Superior temporal gyrus (tissue), 1 donor: ENCODE measurements around the gene VENTX.

Experiments used
- DNase-seq: peaks from one replicate; pipeline ENCODE4 v3.0.0-alpha.2; 2016; ENCODE audit errors: extremely low spot score

Gene VENTX, protein sequence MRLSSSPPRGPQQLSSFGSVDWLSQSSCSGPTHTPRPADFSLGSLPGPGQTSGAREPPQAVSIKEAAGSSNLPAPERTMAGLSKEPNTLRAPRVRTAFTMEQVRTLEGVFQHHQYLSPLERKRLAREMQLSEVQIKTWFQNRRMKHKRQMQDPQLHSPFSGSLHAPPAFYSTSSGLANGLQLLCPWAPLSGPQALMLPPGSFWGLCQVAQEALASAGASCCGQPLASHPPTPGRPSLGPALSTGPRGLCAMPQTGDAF

DNA sequence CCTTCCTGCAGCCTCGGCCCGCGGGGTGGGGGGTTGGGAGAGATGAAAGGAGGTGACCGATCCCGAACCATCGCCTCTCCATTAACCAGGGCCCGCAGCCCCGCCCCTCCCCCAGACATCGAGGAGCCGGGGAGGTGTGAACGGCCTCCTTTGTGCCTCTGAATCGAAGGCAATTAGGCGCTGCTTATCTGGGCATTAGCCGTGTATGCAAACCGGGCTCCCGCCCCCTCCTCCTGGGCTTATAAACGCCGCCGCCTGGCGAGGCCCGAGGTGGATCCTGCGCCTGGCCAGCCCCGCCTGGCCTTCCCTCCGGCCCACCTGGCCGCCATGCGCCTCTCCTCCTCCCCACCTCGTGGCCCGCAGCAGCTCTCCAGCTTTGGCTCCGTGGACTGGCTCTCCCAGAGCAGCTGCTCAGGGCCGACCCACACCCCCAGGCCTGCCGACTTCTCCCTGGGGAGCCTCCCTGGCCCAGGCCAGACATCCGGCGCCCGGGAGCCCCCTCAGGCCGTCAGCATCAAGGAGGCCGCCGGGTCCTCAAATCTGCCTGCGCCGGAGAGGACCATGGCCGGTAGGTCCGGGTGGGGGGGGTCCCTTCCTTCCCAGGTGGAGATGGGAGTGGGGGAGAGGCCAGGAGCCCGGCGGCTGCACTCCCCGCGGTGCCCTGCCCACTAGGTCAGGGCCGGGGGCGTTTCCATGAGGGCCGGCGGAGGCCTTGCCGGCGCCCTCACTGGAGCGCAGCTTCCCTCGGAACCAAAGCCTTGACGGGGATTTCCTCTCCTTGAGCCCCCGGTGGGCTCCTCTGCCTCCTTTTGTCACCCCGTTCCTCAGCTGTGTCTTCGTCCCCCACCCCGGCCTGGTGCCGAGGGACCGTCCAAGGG is at the start of gene VENTX:
VENTX (plus strand) TSS at position 268 of the 878 bp plus-strand sequence; CDS start at position 328, 60 bp downstream.
- DNase-seq, result no peak

DNA sequence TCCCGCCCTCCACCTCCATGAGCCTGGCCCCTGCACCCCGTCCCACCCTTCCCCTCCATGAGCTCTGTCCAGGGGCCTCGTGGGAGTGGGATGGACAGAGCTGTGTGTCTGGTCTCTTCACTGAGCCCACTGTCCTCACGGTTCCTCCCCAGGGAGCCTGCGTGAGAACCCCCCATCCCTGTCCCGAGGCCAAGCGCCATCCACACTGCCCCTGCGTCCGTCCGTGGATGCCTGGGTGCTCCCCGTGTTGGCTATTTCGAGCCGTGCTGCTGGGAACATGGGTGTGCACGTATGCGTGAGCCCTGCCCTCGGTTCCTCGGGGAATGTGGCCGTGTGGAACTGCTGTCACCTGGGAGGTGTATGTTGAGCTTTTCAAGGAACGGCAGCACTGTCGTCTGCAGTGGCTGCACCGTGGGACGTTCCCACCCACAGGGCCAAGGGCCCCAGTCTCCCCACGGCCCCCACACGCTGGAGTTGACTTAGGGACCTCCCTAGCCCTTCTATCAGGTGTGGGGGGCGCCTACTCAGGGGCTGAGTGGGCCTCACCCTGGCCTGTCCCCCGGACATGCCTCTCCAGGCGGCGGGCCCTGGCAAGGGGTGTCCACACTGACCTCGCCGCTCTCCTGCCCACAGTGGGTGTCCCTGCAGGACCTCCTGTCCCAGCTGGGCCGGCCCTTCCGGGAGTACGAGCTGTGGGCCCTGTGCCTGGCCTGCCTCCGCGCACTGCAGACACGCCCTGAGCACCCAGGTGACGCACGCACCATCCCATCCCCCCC is 49.6 kb upstream of the VENTX start:
- DNase-seq, result no peak

DNA sequence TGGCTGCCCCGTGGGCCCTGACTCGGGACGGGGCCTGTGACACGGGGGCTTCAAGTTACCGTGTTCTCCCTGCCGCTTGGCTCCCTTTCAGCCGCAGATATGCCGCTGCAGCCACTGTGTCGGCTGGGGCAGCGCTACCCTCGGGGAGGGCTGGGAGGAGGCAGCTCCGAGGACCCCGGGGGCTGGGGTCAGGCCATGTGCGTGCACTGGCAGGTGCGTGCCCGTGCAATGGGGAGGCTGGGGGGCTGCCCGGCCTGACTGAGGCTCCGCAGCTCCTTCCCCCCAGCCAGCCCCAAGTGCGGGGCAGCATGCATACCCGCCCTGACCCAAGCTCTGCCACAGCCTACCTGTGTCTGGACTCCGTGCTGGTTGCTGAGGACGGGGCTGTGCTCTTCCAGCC is 48.4 kb upstream of the VENTX start:
- DNase-seq, result no peak

DNA sequence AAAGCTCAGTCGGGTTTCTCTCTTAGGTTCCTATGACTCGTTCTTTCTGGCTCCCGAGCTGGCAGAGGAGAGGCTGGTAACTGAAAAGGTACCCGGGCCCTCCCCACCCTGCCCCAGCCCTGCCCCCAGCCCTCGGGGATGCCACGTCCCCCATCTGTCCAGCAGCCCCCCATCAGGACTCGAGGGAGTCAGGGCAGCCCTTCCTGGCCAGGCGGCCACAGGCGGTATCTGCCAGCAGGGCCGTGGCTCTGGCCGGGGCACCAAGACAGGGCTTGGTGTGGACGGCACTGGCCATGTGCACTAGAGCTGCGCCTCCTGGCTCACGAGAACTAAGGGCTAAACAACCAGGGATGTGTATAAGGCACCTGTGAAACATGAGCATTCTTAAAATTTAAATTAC is 47.9 kb upstream of the VENTX start:
- DNase-seq, result no peak

DNA sequence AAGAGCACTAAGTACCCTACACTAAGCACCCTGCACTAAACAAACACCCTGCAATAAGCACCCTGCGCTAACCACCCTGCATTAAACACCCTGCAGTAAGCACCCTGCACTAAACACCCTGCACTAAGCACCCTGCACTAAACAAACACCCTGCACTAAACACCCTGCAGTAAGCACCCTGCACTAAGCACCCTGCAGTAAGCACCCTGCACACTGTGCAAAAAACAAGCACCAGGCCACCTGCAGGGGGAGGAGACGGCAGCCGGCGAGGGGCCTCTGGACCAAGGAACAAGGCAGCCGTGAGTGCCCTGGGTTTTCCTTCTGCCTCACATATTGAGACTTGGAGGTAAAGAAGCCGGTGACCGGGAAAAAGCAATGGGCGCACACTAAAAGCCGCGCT is 47.4 kb upstream of the VENTX start:
- no peak for DNase-seq

DNA sequence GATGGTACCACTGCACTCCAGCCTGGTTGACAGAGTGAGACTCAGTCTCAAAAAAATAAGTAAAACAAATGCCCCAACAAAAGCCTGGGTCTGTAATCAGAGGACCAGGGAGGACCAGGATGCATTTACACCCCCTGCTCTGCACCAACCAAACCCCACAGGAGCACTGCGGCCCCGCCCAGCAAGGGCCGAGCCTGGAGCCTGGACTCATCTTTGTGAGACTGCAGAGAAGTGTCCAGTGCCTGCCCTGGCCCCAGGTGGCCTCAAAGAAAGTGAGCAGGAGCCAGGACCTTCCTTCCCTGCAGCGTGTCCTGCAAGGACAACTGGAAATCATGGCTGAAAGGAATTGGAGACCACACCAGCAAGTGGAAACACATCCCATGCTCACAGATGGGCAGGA is 46.0 kb upstream of the VENTX start:
- no peak for DNase-seq

DNA sequence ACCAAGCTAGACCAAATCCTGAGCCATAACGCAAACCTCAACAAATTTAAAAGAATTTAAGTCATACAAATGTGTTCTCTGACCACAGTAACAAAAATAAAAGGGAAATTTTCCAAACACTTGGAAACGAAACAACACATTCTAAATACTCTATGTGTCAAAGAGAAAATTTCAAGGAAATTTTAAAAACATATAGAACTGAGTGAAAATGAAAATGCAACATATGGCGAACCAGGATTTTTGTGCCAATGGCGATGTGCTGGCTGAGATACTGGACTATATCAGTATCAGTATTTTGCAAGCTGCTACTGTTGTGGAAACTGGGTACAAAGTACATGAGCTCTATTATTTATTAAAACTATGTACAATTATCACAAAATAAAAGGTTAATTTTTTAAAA is 43.5 kb upstream of the VENTX start:
- DNase-seq, result peak; percentile 36

DNA sequence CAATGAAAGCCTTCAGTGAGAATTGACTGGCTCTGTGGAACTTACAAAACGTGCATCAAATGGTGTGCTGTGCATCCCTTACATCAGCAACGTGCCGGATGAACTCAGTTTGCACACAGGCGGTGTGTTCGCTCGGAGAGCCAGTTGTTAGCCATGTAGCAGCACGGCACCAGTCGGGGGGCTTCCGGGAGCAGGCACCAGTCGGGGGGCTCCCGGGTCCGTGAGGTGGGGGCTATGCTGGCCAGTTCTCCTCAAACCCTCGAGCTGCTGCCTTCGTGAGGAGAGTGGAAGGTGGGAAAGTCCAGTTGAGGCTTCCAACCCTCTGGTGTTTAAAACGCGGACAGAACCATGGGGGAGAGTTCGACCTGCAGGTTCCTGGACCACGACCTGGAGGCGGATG is 42.6 kb upstream of the VENTX start:
- DNase-seq, result no peak

DNA sequence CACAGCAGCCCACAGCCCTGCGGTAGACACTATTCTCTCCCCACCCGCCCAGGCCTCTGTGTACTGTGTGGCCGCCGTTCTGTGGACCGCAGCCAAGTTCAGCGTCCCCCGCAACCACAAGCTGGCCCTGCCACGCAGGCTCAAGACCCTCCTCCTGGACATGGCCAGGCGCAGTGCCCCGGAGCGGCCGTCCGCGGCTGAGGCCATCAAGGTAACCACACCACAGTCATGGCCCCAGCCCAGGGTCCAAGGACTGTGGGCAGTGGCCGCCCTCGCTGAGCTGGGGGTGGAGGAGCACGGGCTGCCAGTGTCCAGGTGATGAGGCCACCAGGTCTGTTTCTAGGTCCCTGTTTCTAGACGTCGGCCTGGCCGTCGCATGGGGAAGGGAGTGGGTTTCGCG is 42.0 kb upstream of the VENTX start:
- no peak for DNase-seq

DNA sequence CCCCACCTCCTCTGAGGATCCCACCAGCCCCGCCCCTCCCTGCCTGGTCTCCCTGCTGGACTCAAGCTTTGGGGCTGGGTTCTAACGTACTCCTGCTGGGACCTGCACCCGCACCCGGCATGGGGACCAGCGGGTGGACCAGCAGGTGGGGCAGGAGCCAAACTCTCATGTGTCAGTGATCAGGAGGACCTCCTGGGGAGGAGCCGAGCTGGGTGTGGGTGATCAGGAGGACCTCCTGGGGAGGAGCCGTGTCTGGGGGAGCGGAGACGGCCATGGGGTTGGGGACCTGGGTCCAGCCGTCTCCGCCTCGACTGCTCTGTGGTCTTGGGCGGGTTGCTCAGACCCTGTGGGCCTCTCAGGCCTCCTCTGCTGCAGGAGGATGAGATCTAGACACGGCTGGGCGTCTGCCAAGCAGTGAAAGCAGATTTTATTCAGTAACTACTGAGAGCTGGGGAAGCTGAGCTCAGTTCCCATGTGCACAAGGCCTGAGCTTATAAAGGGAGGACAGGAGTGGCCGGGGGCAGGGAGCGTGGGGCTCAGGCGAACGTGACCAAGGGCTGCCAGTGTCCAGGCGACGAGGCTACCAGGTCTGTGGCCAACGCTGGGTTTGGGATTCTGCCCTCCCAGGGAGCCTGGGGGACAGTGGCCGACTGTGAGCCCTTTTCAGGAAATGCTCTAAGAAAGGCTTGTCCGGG is 41.3 kb upstream of the VENTX start:
- no peak for DNase-seq

DNA sequence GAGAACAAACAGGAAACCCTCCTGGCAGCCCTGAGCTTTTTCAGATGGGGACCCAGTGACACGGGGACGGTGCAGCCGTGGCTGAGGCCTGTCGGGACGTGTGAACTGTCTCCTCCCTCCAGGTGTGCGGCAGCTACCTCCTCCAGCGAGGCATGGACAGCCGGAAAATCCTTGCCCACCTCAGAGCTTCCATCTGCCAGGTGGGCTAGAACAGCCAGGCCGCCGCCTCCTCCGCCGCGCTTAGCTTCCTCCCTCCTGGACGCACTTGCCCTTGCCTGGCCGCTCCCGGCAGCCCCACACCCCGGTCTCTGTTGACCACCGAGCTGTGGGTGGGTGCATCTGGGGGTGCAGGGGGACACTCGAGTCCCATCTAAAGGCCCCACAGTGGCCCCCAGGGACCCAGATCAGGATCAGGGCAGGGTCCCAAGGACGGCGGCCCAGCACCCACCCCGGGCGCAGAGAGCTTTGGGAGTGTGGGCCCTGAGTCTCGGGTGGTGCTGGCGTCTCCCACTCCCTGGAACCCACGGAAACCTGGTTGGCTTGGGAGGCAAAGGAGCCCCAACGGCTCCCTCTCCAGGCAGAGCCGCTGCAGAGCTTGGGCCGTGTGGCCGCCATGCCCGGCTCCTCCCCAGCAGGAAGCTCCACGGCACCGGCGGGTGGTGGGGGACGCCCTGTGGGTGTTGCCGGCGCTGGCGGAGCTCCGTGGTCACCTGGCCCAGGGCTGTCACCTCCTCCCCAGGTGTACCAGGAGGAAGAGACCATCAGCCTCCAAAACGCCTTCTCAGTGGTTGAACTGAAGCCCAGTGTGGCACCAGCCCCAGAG is 40.5 kb upstream of the VENTX start:
- DNase-seq, result no peak

DNA sequence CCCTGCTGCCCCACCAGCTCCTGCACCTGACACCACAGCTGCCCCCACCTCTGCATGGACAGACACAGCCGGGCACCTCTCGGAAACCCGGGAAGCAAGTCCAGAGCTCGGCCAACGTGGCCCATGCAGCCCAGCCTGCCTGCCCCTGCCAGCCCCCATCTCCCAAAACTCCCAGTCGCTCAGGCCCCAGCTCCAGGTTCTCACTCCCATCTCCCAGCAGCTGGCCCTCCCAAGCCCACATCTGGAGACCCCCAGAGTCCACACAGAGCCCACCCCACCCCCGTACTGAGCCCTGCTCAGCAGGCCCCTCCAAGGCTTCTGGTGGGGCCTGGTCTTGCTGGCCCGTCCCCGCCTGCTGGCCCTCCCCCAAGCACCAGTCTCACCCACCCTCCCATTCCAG is 39.9 kb upstream of the VENTX start:
- no peak for DNase-seq

DNA sequence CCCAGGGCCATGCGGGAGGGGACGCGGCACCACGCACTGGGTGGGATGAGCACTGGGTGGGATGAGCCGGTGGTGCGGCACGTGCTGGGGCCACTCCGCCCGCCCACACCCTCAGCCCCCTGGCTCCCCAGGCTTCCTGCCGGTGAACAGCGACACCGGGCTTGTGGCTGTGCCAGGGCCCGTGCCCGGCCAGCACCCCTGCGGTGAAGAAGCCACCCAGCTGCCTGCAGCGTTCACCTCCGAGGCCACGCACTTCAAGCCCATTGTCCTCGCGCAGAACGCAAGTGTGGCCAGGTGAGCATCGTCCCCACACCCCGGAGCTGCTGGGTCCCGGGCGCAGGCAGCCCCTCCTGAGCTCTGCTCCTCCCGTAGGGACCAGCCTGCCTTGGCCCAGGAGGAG is 39.4 kb upstream of the VENTX start:
- no peak for DNase-seq

DNA sequence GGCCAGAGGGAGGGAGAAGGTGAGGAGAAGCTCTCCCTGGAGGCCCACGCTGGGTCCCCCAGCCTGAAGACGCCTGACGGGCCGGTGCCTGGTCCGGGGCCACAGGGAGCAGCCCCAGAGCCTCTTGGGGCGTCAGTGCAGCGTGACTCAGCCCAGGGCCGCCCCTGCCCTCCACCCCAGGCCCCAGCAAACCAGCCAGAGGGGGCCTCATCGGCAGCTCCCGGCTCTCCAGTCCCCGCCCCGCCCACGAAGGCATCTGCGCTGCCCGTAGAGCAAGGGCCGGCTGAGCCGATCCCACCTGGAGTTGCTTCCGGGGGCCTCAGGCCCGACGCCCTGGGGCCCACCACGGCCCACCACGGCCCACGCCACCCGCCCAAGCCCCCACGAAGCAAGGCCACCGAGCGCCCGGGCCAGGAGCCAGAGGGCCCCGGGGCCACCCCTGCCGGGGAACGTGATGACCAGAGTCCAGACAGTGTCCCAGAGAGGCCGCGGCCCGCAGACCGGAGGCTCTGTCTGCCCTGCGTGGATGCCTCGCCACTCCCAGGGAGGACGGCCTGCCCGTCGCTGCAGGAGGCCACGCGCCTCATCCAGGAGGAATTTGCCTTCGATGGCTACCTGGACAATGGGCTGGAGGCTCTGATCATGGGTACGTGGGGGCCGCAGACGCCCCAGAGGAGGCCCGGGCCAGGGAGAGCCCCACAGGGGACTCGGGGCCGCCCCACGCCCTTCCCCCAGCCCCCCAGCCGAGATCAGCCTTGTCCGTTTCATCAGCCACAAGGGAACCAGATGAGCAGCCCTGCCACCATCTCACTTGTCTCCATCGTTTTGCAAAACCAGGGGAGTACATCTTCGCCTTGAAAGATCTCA is 38.8 kb upstream of the VENTX start:
- DNase-seq, result no peak

DNA sequence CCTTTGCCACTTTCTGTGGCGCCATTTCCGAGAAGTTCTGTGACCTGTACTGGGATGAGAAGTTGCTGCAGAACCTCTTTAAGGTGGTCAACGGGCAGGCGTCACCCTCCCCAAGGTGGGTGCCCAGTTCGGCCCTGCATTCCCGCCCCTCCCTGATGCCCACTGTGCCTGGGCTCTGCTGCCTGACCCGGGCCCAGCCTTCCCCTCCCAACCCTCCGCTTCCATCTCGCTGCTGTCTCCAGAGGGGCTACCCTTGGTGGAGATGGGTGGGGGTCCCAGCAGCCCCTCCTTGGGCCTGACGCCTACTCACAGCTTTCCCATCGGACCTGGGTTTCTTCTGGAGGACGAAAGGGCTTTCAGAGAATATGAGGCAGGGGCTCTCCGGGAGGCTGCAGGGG is 38.2 kb upstream of the VENTX start:
- no peak for DNase-seq

DNA sequence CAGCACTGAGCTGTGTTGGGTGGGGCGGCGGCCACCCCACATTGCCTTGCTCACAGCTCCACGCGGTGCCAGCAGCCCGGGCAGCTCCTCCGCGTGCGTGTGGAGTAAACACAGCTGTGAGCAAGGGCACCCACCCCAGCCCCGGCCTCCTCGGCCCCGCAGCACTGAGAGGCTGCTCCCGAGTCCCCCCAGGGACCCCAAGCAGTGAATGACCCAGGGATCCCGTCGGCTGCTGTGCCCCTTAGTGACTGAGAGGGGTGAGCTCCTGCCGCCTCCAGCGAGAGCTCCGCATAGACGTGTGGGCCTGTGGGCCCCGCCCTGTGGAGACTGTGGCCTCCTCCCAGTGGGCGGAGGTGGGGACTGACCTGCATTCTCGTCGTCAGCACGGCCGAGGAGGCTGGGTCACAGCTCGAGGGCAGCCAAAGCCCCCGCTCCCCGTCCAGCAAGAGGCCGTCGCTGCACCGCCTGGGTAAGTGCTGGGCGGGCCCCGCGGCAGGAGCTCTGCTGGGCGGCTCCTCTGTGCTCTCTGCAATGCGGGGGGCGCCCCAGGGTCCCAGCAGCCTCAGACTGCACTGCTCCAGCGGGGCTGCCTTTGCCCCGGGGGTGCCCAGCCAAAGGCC is 37.6 kb upstream of the VENTX start:
- no peak for DNase-seq

DNA sequence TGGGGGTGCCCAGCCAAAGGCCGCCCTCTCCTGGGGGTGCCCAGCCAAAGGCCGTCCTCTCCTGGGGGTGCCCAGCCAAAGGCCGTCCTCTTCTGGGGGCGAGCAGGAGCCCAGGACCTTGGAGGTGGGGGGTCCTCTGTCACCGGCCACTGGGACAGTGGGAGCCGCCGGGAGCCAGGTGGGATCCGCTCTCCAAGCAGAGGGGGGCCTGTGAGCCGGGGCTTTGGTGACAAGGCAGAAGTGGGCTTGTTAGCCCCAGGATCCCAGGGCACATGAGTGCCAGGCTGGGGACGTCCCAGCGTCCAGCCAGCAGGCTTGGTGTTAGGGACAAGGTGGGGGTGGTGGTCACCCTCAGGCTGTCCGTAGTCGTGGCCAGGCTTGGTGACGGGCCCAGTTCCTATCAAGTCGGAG is 37.0 kb upstream of the VENTX start:
- DNase-seq, result no peak

DNA sequence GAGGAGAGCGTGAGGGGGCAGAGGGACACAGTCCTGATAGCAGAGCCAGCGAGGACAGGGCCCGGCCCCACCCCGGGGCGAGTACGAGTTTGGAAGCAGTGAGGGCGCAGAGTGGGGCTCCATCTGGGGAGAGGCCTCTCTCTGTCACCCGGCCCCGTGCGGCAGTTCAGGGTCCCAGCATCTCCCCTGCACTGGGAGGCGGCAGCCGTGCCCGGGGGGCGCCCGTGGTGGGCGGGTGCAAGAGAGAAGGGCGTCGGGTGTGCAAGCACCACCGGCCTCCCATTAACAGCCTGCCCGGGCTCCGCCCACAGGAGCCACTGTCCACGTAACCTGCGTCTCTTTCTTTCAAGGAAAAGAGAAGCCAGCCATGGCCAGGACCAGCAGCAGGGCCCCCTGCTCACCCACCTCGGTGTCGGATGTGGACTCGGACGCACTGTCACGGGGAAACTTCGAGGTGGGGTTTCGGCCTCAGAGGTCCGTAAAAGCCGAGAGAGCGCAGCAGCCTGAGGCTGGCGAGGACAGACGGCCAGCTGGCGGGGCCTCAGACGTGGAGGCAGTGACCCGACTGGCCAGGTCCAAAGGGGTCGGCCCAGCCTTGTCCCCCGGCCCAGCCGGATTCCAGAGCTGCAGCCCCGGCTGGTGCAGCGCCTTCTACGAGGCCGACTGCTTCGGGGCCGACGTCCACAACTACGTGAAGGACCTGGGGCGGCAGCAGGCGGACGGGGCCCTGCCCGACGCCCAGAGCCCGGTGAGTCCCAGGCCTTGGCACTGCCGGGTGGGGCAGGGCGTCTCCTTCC is 36.3 kb upstream of the VENTX start:
- no peak for DNase-seq
